ENCODE data around the gene TFE3. TPM values are rescaled to one million over a fixed set of nuclear protein-coding genes. Genes with fewer than 3 reads are reported as not detected.

TFE3 gene
- total and polyA plus RNA-seq, 2 experiments from 2014 or later, result 53.0 to 85.6 TPM

- H3K27me3 ChIP-seq (replicated peaks; ENCODE audit: insufficient read depth), result no peaks in the 10 kb centered on the region
- no peak overlapping the region for H3K9ac ChIP-seq
- no peaks in the 10 kb centered on the region for H3K9me3 ChIP-seq (ENCODE audit: low read depth)
- H4K20me1 ChIP-seq (ENCODE audit: insufficient read depth), result no peaks in the 10 kb centered on the region
- WGBS, 2 experiments (ENCODE audit: low coverage in 1 of 2, low lambda C conversion rate in 2 of 2, missing lambda C conversion rate in 2 of 2), result 92% methylated on average over 32 of the region's 41 CpGs; no CpG with 5 or more reads in 1 of the 2 experiments
- H3K4me1 ChIP-seq (ENCODE audit: insufficient read depth), result no peaks in the 10 kb centered on the region
- no peak overlapping the region for H3K27ac ChIP-seq
- H2AFZ ChIP-seq, result no peak overlapping the region
- TF ChIP-seq EZH2 (IDR thresholded peaks at IDR 0.05; ENCODE audit: insufficient read depth, poor library complexity, severe bottlenecking) (no peak), EZH2phosphoT487 (IDR thresholded peaks at IDR 0.05; ENCODE audit: insufficient read depth, low read depth) (no peak)
- no peak for DNase-seq
- no peak overlapping the region for H3K4me3 ChIP-seq
- in situ Hi-C loops (cut with MboI), result no loop called here
- no peaks in the 10 kb centered on the region for H3K36me3 ChIP-seq (ENCODE audit: low read depth)
- peaks cover 8% of the 10 kb centered on the region for H3K79me2 ChIP-seq (ENCODE audit: insufficient read depth)
- H3F3A ChIP-seq (ENCODE audit: insufficient read depth), result no peaks in the 10 kb centered on the region
- H3K4me2 ChIP-seq (ENCODE audit: unreplicated experiment), result no peak overlapping the region
- no peaks in the 10 kb centered on the region for H3K9me2 ChIP-seq (ENCODE audit: insufficient read depth)
These were observed 24.3 kb upstream of the TFE3 start for GRCh38 chrX:49067285-49068120.

GRCh38 chrX:49066690-49067089 lies 23.5 kb upstream of the TFE3 start:
- H3K27me3 ChIP-seq (replicated peaks; ENCODE audit: insufficient read depth), result no peaks in the 10 kb centered on the region
- H4K20me1 ChIP-seq (ENCODE audit: insufficient read depth), result no peaks in the 10 kb centered on the region
- no peaks in the 10 kb centered on the region for H3K4me1 ChIP-seq (ENCODE audit: insufficient read depth)
- H3K79me2 ChIP-seq (ENCODE audit: insufficient read depth), result no peaks in the 10 kb centered on the region
- H3K9me2 ChIP-seq (ENCODE audit: insufficient read depth), result no peaks in the 10 kb centered on the region
- in situ Hi-C loops (cut with MboI), result no loop called here
- no peaks in the 10 kb centered on the region for H3F3A ChIP-seq (ENCODE audit: insufficient read depth)
- no peak overlapping the region for H3K27ac ChIP-seq
- no peaks in the 10 kb centered on the region for H3K36me3 ChIP-seq (ENCODE audit: low read depth)
- no peak overlapping the region for H2AFZ ChIP-seq
- no peak overlapping the region for H3K4me3 ChIP-seq
- no peak for DNase-seq
- 92 to 94% methylated on average over 6 to 7 of the region's 9 CpGs for whole genome bisulfite sequencing, 2 experiments (ENCODE audit: low coverage in 1 of 2, low lambda C conversion rate in 2 of 2, missing lambda C conversion rate in 2 of 2)
- no peaks in the 10 kb centered on the region for H3K9me3 ChIP-seq (ENCODE audit: low read depth)
- TF ChIP-seq EZH2phosphoT487 (IDR thresholded peaks at IDR 0.05; ENCODE audit: insufficient read depth, low read depth), result no peak
- TF ChIP-seq EZH2 (IDR thresholded peaks at IDR 0.05; ENCODE audit: insufficient read depth, poor library complexity, severe bottlenecking), result no peak
- H3K9ac ChIP-seq, result no peak overlapping the region
- no peak overlapping the region for H3K4me2 ChIP-seq (ENCODE audit: unreplicated experiment)

GRCh38 chrX:49066278-49066677 lies 23.1 kb upstream of the TFE3 start:
- H3K4me2 ChIP-seq (ENCODE audit: unreplicated experiment), result no peak overlapping the region
- in situ Hi-C loops (cut with MboI), result no loop called here
- no peaks in the 10 kb centered on the region for H3K36me3 ChIP-seq (ENCODE audit: low read depth)
- no peaks in the 10 kb centered on the region for H3K27me3 ChIP-seq (replicated peaks; ENCODE audit: insufficient read depth)
- WGBS, 2 experiments (ENCODE audit: low coverage in 1 of 2, low lambda C conversion rate in 2 of 2, missing lambda C conversion rate in 2 of 2), result 59 to 65% methylated on average over 2 of the region's 2 CpGs
- no peaks in the 10 kb centered on the region for H4K20me1 ChIP-seq (ENCODE audit: insufficient read depth)
- H3K9ac ChIP-seq, result no peak overlapping the region
- no peaks in the 10 kb centered on the region for H3F3A ChIP-seq (ENCODE audit: insufficient read depth)
- H3K79me2 ChIP-seq (ENCODE audit: insufficient read depth), result no peaks in the 10 kb centered on the region
- no peak overlapping the region for H2AFZ ChIP-seq
- DNase-seq, result no peak
- no peak overlapping the region for H3K27ac ChIP-seq
- H3K4me1 ChIP-seq (ENCODE audit: insufficient read depth), result no peaks in the 10 kb centered on the region
- H3K4me3 ChIP-seq, result no peak overlapping the region
- no peak for TF ChIP-seq EZH2 (IDR thresholded peaks at IDR 0.05; ENCODE audit: insufficient read depth, poor library complexity, severe bottlenecking)
- TF ChIP-seq EZH2phosphoT487 (IDR thresholded peaks at IDR 0.05; ENCODE audit: insufficient read depth, low read depth), result no peak
- no peaks in the 10 kb centered on the region for H3K9me2 ChIP-seq (ENCODE audit: insufficient read depth)
- H3K9me3 ChIP-seq (ENCODE audit: low read depth), result no peaks in the 10 kb centered on the region

GRCh38 chrX:49064735-49065134 lies 21.6 kb upstream of the TFE3 start:
- WGBS, 2 experiments (ENCODE audit: low coverage in 1 of 2, low lambda C conversion rate in 2 of 2, missing lambda C conversion rate in 2 of 2), result 88 to 93% methylated on average over 3 to 8 of the region's 8 CpGs
- Histone ChIP-seq H2AFZ (no peak overlapping the region), H3K79me2 (ENCODE audit: insufficient read depth) (no peaks in the 10 kb centered on the region), H4K20me1 (ENCODE audit: insufficient read depth) (no peaks in the 10 kb centered on the region), H3K9ac (no peak overlapping the region), H3K4me1 (ENCODE audit: insufficient read depth) (no peaks in the 10 kb centered on the region), H3K4me3 (no peak overlapping the region), H3K9me2 (ENCODE audit: insufficient read depth) (no peaks in the 10 kb centered on the region), H3F3A (ENCODE audit: insufficient read depth) (no peaks in the 10 kb centered on the region), H3K4me2 (ENCODE audit: unreplicated experiment) (no peak overlapping the region), H3K36me3 (ENCODE audit: low read depth) (no peaks in the 10 kb centered on the region), H3K27me3 (replicated peaks; ENCODE audit: insufficient read depth) (no peaks in the 10 kb centered on the region), H3K9me3 (ENCODE audit: low read depth) (no peaks in the 10 kb centered on the region), H3K27ac (no peak overlapping the region)
- in situ Hi-C loops (cut with MboI), result no loop called here
- no peak for TF ChIP-seq EZH2 (IDR thresholded peaks at IDR 0.05; ENCODE audit: insufficient read depth, poor library complexity, severe bottlenecking)
- TF ChIP-seq EZH2phosphoT487 (IDR thresholded peaks at IDR 0.05; ENCODE audit: insufficient read depth, low read depth), result no peak
- DNase-seq, result no peak

Measured in GM23248 (cell line).